HepG2 (cell line): ENCODE measurements around the gene COL5A1. TPM values are rescaled to one million over a fixed set of nuclear protein-coding genes. Genes with fewer than 3 reads are reported as not detected.

Experiments used
- ATAC-seq: fragments of 200-7000 bp; cut with Tn5 transposase; 3 replicates; pipeline ENCODE4 v1.9.1; 2020; ENCODE audit warnings: mild to moderate bottlenecking, moderate library complexity
- BruUV-seq: library from RNA; stranded (reverse); fragments of 400-500 nt; replicated peaks from 2 replicates; lab custom pipeline; 2021; lab: Mats Ljungman, UMichigan
- CTCF ChIA-PET: fragments of 300-600 bp; formaldehyde crosslinking; extraction: SDS; loops from one replicate; lab custom pipeline; 2021; ENCODE audit warnings: low total read pairs, inconsistent platforms, low intra/inter-chr PET ratio; lab: Yijun Ruan, JAX
- POLR2A ChIA-PET: fragments of 350-600 bp; sonication (Branson Sonifier 250); formaldehyde crosslinking; loops from one replicate; lab custom pipeline; 2020; ENCODE audit warnings: antibody characterized with exemption, inconsistent platforms; lab: Yijun Ruan, JAX
- DNase-seq: peaks from one replicate; pipeline ENCODE4 v3.0.0-alpha.2; 2015; ENCODE audit warnings: low spot score
- FAIRE-seq: peaks from 3 replicates; lab custom pipeline; 2011; peaks lifted over from hg19 to GRCh38; lab: Jason Lieb, UNC
- H2AFZ ChIP-seq: one replicate; pipeline ENCODE4 v1.6.1; 2011; ENCODE audit warnings: low read length, inconsistent platforms
- H3K27ac ChIP-seq: fragments of 300-600 bp; 3 replicates; pipeline ENCODE4 v1.8.0; 2011; ENCODE audit warnings: mixed run types, mild to moderate bottlenecking, mixed read lengths, low read length, inconsistent platforms; ENCODE audit not compliant: insufficient read depth; ENCODE audit errors: extremely low read length
- H3K27me3 ChIP-seq, 2 experiments: fragments of 200-600 bp in 1 of 2; 2 replicates in 1 of 2; 3 replicates in 1 of 2; pipeline versions ENCODE4 v1.6.0 to v1.8.0; 2011; ENCODE audit warnings: low read length in 2 of 2, mild to moderate bottlenecking in 2 of 2, moderate library complexity in 2 of 2, inconsistent platforms in 1 of 2; ENCODE audit not compliant: insufficient read depth in 2 of 2, control insufficient read depth in 1 of 2
- H3K36me3 ChIP-seq, 2 experiments: fragments of 200-600 bp in 1 of 2; replicated peaks in 1 of 2; 2 replicates in 1 of 2; 3 replicates in 1 of 2; pipeline versions ENCODE4 v1.5.1 to v1.8.0; 2011; ENCODE audit warnings: low read length in 2 of 2, inconsistent platforms in 1 of 2; ENCODE audit not compliant: insufficient read depth in 2 of 2, control insufficient read depth in 1 of 2
- H3K4me1 ChIP-seq: 2 replicates; pipeline ENCODE4 v1.5.1; 2012; ENCODE audit warnings: low read length, inconsistent platforms; ENCODE audit not compliant: insufficient read depth
- H3K4me2 ChIP-seq: 2 replicates; pipeline ENCODE4 v1.6.0; 2011; ENCODE audit warnings: low read depth, low read length, inconsistent platforms
- H3K4me3 ChIP-seq, 3 experiments: fragments of 200-600 bp in 1 of 3; sonication (generic), shearing (Covaris generic) in 1 of 3; replicated peaks in 1 of 3; 2 replicates each; pipeline ENCODE4 v1.5.1; 2011 to 2016; ENCODE audit warnings: low read length in 3 of 3, inconsistent platforms in 2 of 3, low read depth in 2 of 3, mild to moderate bottlenecking in 2 of 3, control low read depth in 1 of 3, mixed read lengths in 1 of 3; ENCODE audit not compliant: insufficient read depth in 1 of 3
- H3K79me2 ChIP-seq: one replicate; pipeline ENCODE4 v1.6.1; 2011; ENCODE audit warnings: low read length, inconsistent platforms; ENCODE audit not compliant: insufficient read depth
- H3K9ac ChIP-seq: 2 replicates; pipeline ENCODE4 v1.6.0; 2011; ENCODE audit warnings: mild to moderate bottlenecking, low read depth, low read length, inconsistent platforms; ENCODE audit not compliant: insufficient read depth
- H3K9me3 ChIP-seq: 2 replicates; pipeline ENCODE4 v1.5.1; 2012; ENCODE audit warnings: mild to moderate bottlenecking, low read length
- H4K20me1 ChIP-seq: 2 replicates; pipeline ENCODE4 v1.6.0; 2011; ENCODE audit warnings: inconsistent platforms, mild to moderate bottlenecking, low read length, moderate library complexity; ENCODE audit not compliant: insufficient read depth
- CC2D1A ChIP-seq: sonication (generic); formaldehyde crosslinking; IDR thresholded peaks from 2 replicates; pipeline ENCODE4 v1.8.1; 2023; ENCODE audit warnings: mild to moderate bottlenecking, missing genetic modification reagents
- CEBPZ ChIP-seq: IDR thresholded peaks from 2 replicates; pipeline ENCODE4 v1.6.1; 2012; ENCODE audit warnings: low read length, improper control_type of control experiment
- CHD2 ChIP-seq: IDR thresholded peaks from 2 replicates; pipeline ENCODE4 v1.6.1; 2011; ENCODE audit warnings: low read depth, low read length, improper control_type of control experiment
- DPF2 ChIP-seq: sonication (generic); formaldehyde crosslinking; IDR thresholded peaks from 2 replicates; pipeline ENCODE4 v1.4.0; 2020; ENCODE audit warnings: mild to moderate bottlenecking, low read depth, missing genetic modification reagents, borderline replicate concordance
- ETV5 ChIP-seq: IDR thresholded peaks from 2 replicates; pipeline ENCODE4 v1.6.1; 2018; ENCODE audit warnings: missing biosample characterization, missing genetic modification reagents, inconsistent platforms, borderline replicate concordance
- FOXP1 ChIP-seq, 2 experiments: fragments of 450-650 bp in 1 of 2; IDR thresholded peaks; 2 replicates each; pipeline ENCODE4 v1.6.1; 2017 to 2018; ENCODE audit warnings: antibody characterized with exemption in 1 of 2
- HNRNPLL ChIP-seq: fragments of 200-400 bp; formaldehyde crosslinking; IDR thresholded peaks from 2 replicates; pipeline ENCODE4 v1.6.1; 2017; ENCODE audit warnings: mild to moderate bottlenecking, low read depth, low read length; ENCODE audit not compliant: poor library complexity, severe bottlenecking
- NFRKB ChIP-seq: fragments of 450-650 bp; IDR thresholded peaks from 2 replicates; pipeline ENCODE4 v1.6.1; 2017
- ONECUT2 ChIP-seq: sonication (generic); formaldehyde crosslinking; IDR thresholded peaks from 2 replicates; pipeline ENCODE4 v1.4.0; 2020; ENCODE audit warnings: missing genetic modification reagents
- REL ChIP-seq: sonication (generic); formaldehyde crosslinking; conservative IDR thresholded peaks from 2 replicates; pipeline ENCODE4 v1.8.0; 2022; ENCODE audit warnings: mild to moderate bottlenecking, missing genetic modification reagents, moderate library complexity
- RXRA ChIP-seq: sonication (generic); formaldehyde crosslinking; IDR thresholded peaks from 2 replicates; pipeline ENCODE4 v1.5.1; 2020; ENCODE audit warnings: missing genetic modification reagents
- SIN3A ChIP-seq: IDR thresholded peaks from 2 replicates; pipeline ENCODE4 v1.6.1; 2011; ENCODE audit warnings: low read depth, mild to moderate bottlenecking, control low read depth, low read length, borderline replicate concordance
- SOX13 ChIP-seq, 3 experiments: fragments of 450-650 bp in 1 of 3; sonication (generic) in 1 of 3; formaldehyde crosslinking in 1 of 3; IDR thresholded peaks in 2 of 3; conservative IDR thresholded peaks in 1 of 3; 2 replicates each; pipeline versions ENCODE4 v1.5.0 to v1.6.1; 2016 to 2020; ENCODE audit warnings: antibody characterized with exemption in 1 of 3, mild to moderate bottlenecking in 1 of 3, missing compliant biosample characterization in 1 of 3, missing genetic modification reagents in 1 of 3, moderate library complexity in 1 of 3
- ZNF101 ChIP-seq: sonication (generic); formaldehyde crosslinking; IDR thresholded peaks from 2 replicates; pipeline ENCODE4 v1.4.0; 2020; ENCODE audit warnings: mild to moderate bottlenecking, low read depth, missing genetic modification reagents, borderline replicate concordance
- ZNF564 ChIP-seq: sonication (generic); formaldehyde crosslinking; IDR thresholded peaks from 2 replicates; pipeline ENCODE4 v1.8.1; 2023; ENCODE audit warnings: mild to moderate bottlenecking, missing genetic modification reagents
- ZNF597 ChIP-seq: sonication (generic); formaldehyde crosslinking; IDR thresholded peaks from 2 replicates; pipeline ENCODE4 v1.5.0; 2020; ENCODE audit warnings: missing genetic modification reagents
- WGBS: methylation state at CpG from one replicate; pipeline ENCODE4 v1.1.6; 2017; ENCODE audit warnings: low lambda C conversion rate; 5-methylcytosine and 5-hydroxymethylcytosine counted together
- in situ Hi-C: cut with HindIII; loops from 2 replicates; pipeline ENCODE4 v1.10.0; 2017; ENCODE audit warnings: low pct_unique_long_range_greater_than_20kb; ENCODE audit not compliant: extremely low pct_ligation_motif_present
- intact Hi-C: fragments of 100-400 bp; cut with micrococcal nuclease; formaldehyde crosslinking; loops from one replicate; pipeline ENCODE4 v1.10.0; 2022; ENCODE audit not compliant: unreplicated experiment
- polyA plus RNA-seq, 8 experiments: library from polyadenylated mRNA; depleted of rRNA in 3 of 8; stranded (reverse) in 7 of 8; unstranded in 1 of 8; fragments of >200 nt; fragmentation: Illumina TruSeq in 4 of 8; extraction: Trizol in 4 of 8; gene quantifications; 2 replicates each; pipeline versions ENCODE4 v1.2.1 to v1.2.3, GENCODE V29; 2011 to 2016; ENCODE audit warnings: low read depth in 4 of 8, missing spikeins in 1 of 8, mixed read lengths in 1 of 8; ENCODE audit not compliant: insufficient read depth in 1 of 8
- total RNA-seq, 5 experiments: library from RNA; depleted of rRNA; stranded (reverse); fragments of >200 nt; fragmentation: Illumina TruSeq; extraction: Trizol; gene quantifications; 2 replicates each; pipeline ENCODE4 v1.2.3, GENCODE V29; 2016; ENCODE audit warnings: low read depth in 1 of 5
- TF ChIP-seq, protein P1 (sequence below): sonication (generic); formaldehyde crosslinking; IDR thresholded peaks from 2 replicates; pipeline ENCODE4 v1.8.1; 2023; ENCODE audit warnings: mild to moderate bottlenecking, missing genetic modification reagents

Gene COL5A1
- total and polyA plus RNA-seq, 2 of the 13 experiments (the other 11 are each of a cell fraction or from before 2014, with no cell fraction given), result not detected

DNA sequence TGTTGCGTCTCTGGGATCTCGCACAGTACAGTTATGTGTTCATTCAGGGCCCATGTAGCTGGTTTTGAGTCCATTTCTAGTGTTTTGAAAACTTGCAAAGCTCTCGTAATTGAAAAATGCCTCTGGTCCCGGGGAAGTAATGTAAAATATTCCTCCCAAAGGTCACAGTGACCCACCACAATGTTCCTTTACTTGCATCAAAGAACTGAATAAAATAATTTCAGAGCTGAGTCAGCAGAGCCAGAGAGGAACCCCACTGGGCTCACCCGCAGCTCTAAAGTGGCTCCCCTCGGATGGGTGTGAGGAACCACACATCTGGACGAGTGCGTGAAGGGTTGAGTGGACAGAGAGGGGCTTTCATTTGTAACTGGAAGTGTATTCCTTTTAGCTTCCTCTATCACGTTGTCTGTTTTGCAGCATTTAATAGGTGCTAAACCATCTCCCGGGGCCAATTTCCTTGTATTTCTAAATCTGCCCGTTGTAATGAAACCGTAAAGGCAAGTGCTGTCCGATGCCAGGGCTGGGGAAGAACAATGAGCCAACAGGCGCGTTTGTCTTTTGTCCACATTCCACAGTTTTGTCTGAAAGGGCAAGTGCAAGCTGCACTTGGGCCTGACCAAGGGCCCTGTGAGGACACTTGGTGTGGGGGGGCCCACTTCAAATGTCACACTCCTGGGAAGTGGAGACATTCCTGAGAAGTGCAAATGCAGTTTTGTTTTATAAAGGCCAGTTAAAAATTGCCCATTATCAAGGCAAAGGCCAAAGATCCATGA lies 29.9 kb downstream of the COL5A1 start (continued):
- no peak for TF ChIP-seq SIN3A
- no peak for TF ChIP-seq CHD2
- TF ChIP-seq, all 625 proteins: peak for 0

GRCh38 chr9:134676361-134676760 lies 34.8 kb downstream of the COL5A1 start:
- in situ Hi-C loops (no loop called here), intact Hi-C loops (no loop called here)
- DNase-seq (no peak), FAIRE-seq (no peak), ATAC-seq (no peak)
- H3K4me1 ChIP-seq, result no peaks in the 10 kb centered on the region
- no peak overlapping the region for H3K4me2 ChIP-seq
- H3K27me3 ChIP-seq, result peaks cover 1 to 17% of the 10 kb centered on the region in 2 experiments; a peak in 2 of 5 replicates
- BruUV-seq, result no TSS peak
- no peaks in the 10 kb centered on the region for H3K79me2 ChIP-seq
- no peak overlapping the region for H3K9ac ChIP-seq
- no peak overlapping the region for H2AFZ ChIP-seq
- 7% methylated on average over 5 of the region's 5 CpGs for WGBS
- no peak overlapping the region for H3K4me3 ChIP-seq
- H4K20me1 ChIP-seq, result no peaks in the 10 kb centered on the region
- H3K36me3 ChIP-seq, result no peaks in the 10 kb centered on the region
- H3K27ac ChIP-seq, result no peak overlapping the region
- H3K9me3 ChIP-seq, result no peaks in the 10 kb centered on the region
- CTCF ChIA-PET, result no interaction called here
- POLR2A ChIA-PET, result no interaction called here
- TF ChIP-seq DPF2, result no peak
- no peak for TF ChIP-seq CEBPZ
- no peak for TF ChIP-seq ZNF101 (CRISPR knock-in tag)
- TF ChIP-seq, protein P1, sequence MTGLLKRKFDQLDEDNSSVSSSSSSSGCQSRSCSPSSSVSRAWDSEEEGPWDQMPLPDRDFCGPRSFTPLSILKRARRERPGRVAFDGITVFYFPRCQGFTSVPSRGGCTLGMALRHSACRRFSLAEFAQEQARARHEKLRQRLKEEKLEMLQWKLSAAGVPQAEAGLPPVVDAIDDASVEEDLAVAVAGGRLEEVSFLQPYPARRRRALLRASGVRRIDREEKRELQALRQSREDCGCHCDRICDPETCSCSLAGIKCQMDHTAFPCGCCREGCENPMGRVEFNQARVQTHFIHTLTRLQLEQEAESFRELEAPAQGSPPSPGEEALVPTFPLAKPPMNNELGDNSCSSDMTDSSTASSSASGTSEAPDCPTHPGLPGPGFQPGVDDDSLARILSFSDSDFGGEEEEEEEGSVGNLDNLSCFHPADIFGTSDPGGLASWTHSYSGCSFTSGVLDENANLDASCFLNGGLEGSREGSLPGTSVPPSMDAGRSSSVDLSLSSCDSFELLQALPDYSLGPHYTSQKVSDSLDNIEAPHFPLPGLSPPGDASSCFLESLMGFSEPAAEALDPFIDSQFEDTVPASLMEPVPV, result no peak
- TF ChIP-seq REL (CRISPR knock-in tag), result no peak
- no peak for TF ChIP-seq ZNF597
- TF ChIP-seq NFRKB, result no peak
- no peak for TF ChIP-seq FOXP1 (IDR thresholded peaks at IDR 0.05)
- no peak for TF ChIP-seq FOXP1 (CRISPR knock-in tag; IDR thresholded peaks at IDR 0.05)
- TF ChIP-seq ONECUT2 (CRISPR knock-in tag), result no peak
- TF ChIP-seq ETV5, result no peak
- TF ChIP-seq ZNF564 (CRISPR knock-in tag), result no peak
- TF ChIP-seq RXRA, result no peak
- TF ChIP-seq CC2D1A, result no peak
- no peak for TF ChIP-seq SOX13 (IDR thresholded peaks at IDR 0.05)
- TF ChIP-seq SOX13 (CRISPR knock-in tag; conservative IDR thresholded peaks at IDR 0.05 in 1 of 2, IDR thresholded peaks at IDR 0.05 in 1 of 2), result no peak
- TF ChIP-seq HNRNPLL, result no peak
